Effector memory CD4-positive, alpha-beta T cell (primary cell): ENCODE results near the gene NSUN2.

Experiments used
- DNase-seq, 3 donors: peaks; one replicate each; pipeline ENCODE4 v3.0.0-alpha.2; 2020
- H3K27ac ChIP-seq: 2 replicates; pipeline ENCODE4 v1.7.0; 2013; ENCODE audit warnings: mild to moderate bottlenecking, low read length, moderate library complexity; ENCODE audit not compliant: insufficient read depth, poor library complexity, severe bottlenecking
- H3K27me3 ChIP-seq: replicated peaks from 2 replicates; pipeline ENCODE4 v1.7.0; 2013; ENCODE audit warnings: mild to moderate bottlenecking, low read length; ENCODE audit not compliant: insufficient read depth, control insufficient read depth, poor library complexity, severe bottlenecking
- H3K36me3 ChIP-seq: 2 replicates; pipeline ENCODE4 v1.7.0; 2013; ENCODE audit warnings: mild to moderate bottlenecking, low read length, moderate library complexity; ENCODE audit not compliant: control insufficient read depth, insufficient read depth
- H3K4me1 ChIP-seq: 2 replicates; pipeline ENCODE4 v1.7.0; 2013; ENCODE audit warnings: low read length, mild to moderate bottlenecking; ENCODE audit not compliant: control insufficient read depth, insufficient read depth, poor library complexity, severe bottlenecking
- H3K4me3 ChIP-seq: 2 replicates; pipeline ENCODE4 v1.7.0; 2013; ENCODE audit warnings: low read length, low read depth, mild to moderate bottlenecking; ENCODE audit not compliant: insufficient read depth, poor library complexity, severe bottlenecking
- H3K9me3 ChIP-seq: 2 replicates; pipeline ENCODE4 v1.7.0; 2013; ENCODE audit warnings: mild to moderate bottlenecking, low read length, moderate library complexity; ENCODE audit not compliant: control insufficient read depth

The NSUN2 gene

GRCh38 chr5:6608016-6608415, 24.8 kb downstream of the NSUN2 start:
- H3K27ac ChIP-seq: no peak overlapping the region
- no peak for DNase-seq
- H3K36me3 ChIP-seq: peaks cover 88% of the 10 kb centered on the region
- no peaks in the 10 kb centered on the region for H3K4me1 ChIP-seq
- H3K4me3 ChIP-seq: no peak overlapping the region
- no peaks in the 10 kb centered on the region for H3K27me3 ChIP-seq
- H3K9me3 ChIP-seq: no peaks in the 10 kb centered on the region

GRCh38 chr5:6607559-6607936, 25.3 kb downstream of the NSUN2 start:
- Histone ChIP-seq H3K9me3 (no peaks in the 10 kb centered on the region), H3K27me3 (no peaks in the 10 kb centered on the region), H3K4me1 (no peaks in the 10 kb centered on the region), H3K36me3 (peaks cover 88% of the 10 kb centered on the region), H3K4me3 (no peak overlapping the region), H3K27ac (no peak overlapping the region)
- no peak for DNase-seq

GRCh38 chr5:6606884-6607558, 25.8 kb downstream of the NSUN2 start:
- no peaks in the 10 kb centered on the region for H3K27me3 ChIP-seq
- H3K36me3 ChIP-seq: peaks cover 88% of the 10 kb centered on the region
- H3K9me3 ChIP-seq: no peaks in the 10 kb centered on the region
- no peak overlapping the region for H3K4me3 ChIP-seq
- no peak for DNase-seq
- H3K27ac ChIP-seq: no peak overlapping the region
- H3K4me1 ChIP-seq: no peaks in the 10 kb centered on the region

DNA sequence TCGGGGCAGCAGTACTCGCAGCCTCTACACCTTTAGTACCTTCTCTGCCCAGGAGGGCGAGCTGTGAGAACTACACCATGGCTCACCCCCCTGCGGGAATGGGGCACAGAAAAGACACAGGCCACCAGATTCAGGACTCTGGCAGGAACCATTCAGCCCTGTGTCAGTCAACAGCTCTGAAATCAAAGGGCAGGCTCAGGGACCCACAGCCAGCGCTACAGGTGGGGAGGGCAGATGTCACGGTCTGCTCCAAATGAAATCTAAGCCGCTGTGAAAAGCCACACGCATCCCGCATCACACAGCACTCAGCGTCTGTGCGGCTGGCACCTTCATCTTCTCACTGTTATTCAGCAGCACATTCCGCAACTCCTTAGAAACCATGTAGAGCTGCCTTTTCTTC, 27.9 kb downstream of the NSUN2 start:
- no peaks in the 10 kb centered on the region for H3K27me3 ChIP-seq
- DNase-seq: no peak
- H3K9me3 ChIP-seq: no peaks in the 10 kb centered on the region
- H3K36me3 ChIP-seq: peaks cover 92% of the 10 kb centered on the region
- H3K4me1 ChIP-seq: no peaks in the 10 kb centered on the region
- no peak overlapping the region for H3K4me3 ChIP-seq
- no peak overlapping the region for H3K27ac ChIP-seq

DNA sequence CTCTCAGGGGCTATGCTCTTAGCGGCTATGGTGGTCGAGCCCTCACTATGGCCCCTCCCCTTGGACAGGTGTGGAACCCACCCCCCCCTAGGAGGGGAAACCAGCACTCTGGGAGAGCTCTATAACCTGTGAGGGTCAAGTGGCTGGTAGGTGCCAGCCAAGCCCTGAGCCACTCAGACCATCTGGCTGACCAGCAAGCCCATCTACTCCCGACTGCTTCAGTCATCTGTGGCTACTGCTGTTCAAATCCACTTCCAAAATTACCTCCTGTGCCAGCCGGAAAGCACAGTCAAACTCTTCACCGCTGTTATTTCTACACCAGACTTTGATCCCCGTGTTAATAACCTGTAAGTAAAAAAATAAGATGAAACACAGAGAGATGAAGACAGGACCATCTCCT, 28.5 kb downstream of the NSUN2 start:
- H3K36me3 ChIP-seq: peaks cover 92% of the 10 kb centered on the region

GRCh38 chr5:6603643-6604042, 29.2 kb downstream of the NSUN2 start:
- DNase-seq: no peak
- Histone ChIP-seq H3K4me1 (no peaks in the 10 kb centered on the region), H3K27me3 (no peaks in the 10 kb centered on the region), H3K36me3 (peaks cover 91% of the 10 kb centered on the region), H3K4me3 (no peak overlapping the region), H3K27ac (no peak overlapping the region), H3K9me3 (no peaks in the 10 kb centered on the region)

More for the DNA sequence above, 28.5 kb downstream of the NSUN2 start:
- no peak for DNase-seq
- no peaks in the 10 kb centered on the region for H3K4me1 ChIP-seq
- no peaks in the 10 kb centered on the region for H3K27me3 ChIP-seq
- H3K9me3 ChIP-seq: no peaks in the 10 kb centered on the region
- no peak overlapping the region for H3K27ac ChIP-seq
- no peak overlapping the region for H3K4me3 ChIP-seq

GRCh38 chr5:6602441-6602840, 30.4 kb downstream of the NSUN2 start:
- Histone ChIP-seq H3K27ac (no peak overlapping the region), H3K27me3 (no peaks in the 10 kb centered on the region), H3K9me3 (no peaks in the 10 kb centered on the region), H3K4me1 (no peaks in the 10 kb centered on the region), H3K4me3 (no peak overlapping the region), H3K36me3 (peaks cover 88% of the 10 kb centered on the region)
- no peak for DNase-seq

GRCh38 chr5:6601816-6602215, 31.0 kb downstream of the NSUN2 start:
- DNase-seq: no peak
- no peak overlapping the region for H3K27ac ChIP-seq
- no peak overlapping the region for H3K4me3 ChIP-seq
- H3K27me3 ChIP-seq: no peaks in the 10 kb centered on the region
- no peaks in the 10 kb centered on the region for H3K9me3 ChIP-seq
- H3K4me1 ChIP-seq: no peaks in the 10 kb centered on the region
- H3K36me3 ChIP-seq: peaks cover 86% of the 10 kb centered on the region

DNA sequence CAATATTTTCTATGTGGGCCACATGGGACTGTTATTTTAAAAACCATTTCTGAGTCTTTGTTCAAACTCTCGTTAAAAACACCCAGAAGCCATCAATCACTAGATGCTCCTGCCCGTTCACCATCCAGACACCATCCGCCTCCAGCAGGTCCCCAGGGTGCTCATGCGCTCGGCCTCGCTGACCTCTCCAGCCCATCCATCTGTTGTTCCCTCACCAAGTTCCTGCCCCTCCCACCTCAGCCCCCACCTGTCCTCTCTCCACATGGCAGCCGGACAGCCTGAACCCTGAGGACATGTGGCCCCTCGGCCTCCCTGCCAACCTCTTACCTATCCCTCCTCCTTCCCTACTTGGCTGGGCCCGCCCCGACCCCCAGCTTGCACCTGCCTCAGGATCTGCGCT, 31.6 kb downstream of the NSUN2 start:
- Histone ChIP-seq H3K27me3 (no peaks in the 10 kb centered on the region), H3K36me3 (peaks cover 82% of the 10 kb centered on the region), H3K9me3 (no peaks in the 10 kb centered on the region), H3K4me1 (no peaks in the 10 kb centered on the region), H3K27ac (no peak overlapping the region), H3K4me3 (no peak overlapping the region)
- no peak for DNase-seq

DNA sequence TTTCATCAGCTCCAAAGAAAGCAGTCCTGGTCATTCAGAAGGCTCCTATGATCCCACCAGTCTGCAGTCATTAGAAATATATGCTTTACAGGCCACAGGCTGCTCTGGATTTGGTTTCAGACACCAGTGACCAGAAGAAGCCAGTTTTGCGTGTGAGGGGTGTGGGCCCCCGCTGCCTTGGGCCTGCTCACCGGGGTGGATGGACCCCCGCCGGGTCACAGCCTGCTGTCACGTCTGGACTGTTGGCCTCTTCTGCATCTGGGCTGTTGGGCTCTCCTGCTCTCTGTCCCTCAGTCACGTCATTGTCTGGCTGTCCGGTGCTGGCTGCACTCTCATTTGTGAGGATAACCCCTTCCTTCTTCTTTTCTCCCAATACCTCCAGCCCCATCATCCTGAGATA, 33.1 kb downstream of the NSUN2 start:
- Histone ChIP-seq H3K27ac (no peak overlapping the region), H3K36me3 (peaks cover 69% of the 10 kb centered on the region), H3K4me1 (no peaks in the 10 kb centered on the region), H3K9me3 (no peaks in the 10 kb centered on the region), H3K27me3 (no peaks in the 10 kb centered on the region), H3K4me3 (no peak overlapping the region)
- DNase-seq: no peak
